GM19452 (cell line): ENCODE results near the gene BTBD2.

Experiments used
- ATAC-seq: cut with Tn5 transposase; IDR thresholded peaks from one replicate; pipeline ENCODE4 v1.9.1; 2021; ENCODE audit not compliant: unreplicated experiment

The BTBD2 gene

DNA sequence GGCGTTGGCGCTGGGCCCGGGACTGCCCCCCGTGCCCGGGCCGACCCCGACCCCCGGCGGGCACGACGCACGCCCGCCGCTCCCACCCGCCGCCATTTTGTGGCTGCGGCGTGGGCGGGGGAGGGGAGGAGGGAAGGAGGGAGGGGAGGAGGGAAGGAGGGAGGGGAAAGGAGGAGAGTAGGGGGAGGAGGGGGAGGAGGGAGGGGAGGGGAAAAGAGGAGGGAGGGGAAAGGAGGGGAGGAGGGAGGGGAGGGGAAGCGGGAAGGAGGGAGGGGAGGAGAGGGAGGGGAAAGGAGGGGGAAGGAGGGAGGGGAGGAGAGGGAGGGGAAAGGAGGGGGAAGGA lies at the start of gene BTBD2:
BTBD2 (minus strand) TSS at position 107 of the 343 bp plus-strand sequence; CDS start at position 96, 11 bp downstream.
- no peak for ATAC-seq

DNA sequence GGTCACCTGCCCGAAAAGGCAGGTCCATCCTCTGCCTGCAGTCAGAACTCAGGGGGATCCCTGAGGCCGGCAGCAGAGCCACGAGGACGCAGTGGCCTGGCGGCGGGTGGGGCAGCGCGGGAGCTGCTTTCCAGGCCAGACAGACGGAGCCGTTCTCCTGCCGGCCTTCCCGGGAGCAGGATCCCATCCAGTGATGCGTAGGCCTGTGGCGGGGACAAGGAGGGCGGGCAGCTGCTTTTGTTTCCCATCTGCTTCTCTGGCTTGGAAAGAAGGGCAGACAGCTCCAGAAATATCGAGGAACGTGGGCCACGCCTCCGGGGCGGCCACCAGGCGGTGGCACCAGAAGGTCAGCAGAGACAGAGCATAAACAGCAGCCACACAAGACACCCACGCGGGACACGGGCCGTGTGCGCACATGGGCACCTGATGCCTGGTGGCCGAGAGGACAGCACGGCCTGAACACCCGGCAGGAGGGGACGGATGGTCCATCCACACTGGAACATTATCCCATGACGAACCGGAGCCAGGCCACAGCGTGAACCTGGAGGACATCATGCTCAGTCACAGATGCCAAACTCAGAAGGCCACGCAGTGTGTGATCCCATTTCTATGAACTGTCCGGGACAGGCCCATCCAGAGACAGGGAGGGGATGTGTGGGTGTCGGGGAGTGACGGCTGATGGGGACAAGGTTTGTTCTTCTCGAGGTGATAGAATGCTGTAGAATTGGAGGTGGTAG lies 49.4 kb upstream of the BTBD2 start:
- no peak for ATAC-seq

DNA sequence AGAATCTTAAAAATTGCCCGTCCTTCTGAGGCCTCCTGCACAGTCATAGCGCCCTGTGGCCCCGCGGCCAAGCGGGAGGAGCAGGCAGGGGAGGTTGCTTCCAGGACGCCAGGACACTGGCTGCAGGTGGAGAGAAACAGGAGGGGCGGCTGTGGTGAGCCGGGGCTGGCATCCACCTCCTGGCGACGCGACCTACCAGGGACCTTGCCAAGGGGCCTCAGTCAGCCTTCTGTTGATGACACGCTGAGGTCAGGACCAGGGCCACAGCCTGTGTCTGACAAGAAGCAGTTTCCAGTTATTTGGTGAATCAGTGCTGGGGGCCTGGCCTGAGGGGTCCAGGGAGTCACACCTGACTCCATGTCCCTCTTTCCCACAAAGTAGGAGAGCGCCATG lies 48.9 kb upstream of the BTBD2 start:
- no peak for ATAC-seq

DNA sequence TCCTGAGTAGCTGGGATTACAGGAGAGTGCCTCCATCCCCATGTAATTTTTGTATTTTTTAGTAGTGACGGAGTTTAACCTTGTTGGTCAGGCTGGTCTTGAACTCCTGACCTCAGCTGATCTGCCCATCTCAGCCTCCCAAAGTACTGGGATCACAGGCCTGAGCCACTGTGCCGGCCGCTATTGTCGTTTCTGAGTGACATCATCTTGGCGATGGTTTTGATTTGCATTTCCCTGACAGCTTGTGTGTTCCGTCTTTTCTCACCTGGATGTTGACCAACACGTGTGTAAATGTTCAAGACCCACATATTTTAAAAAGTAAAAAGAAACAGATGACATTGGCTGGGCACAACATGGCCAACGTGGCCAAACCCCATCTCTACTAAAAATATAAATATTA lies 48.3 kb upstream of the BTBD2 start:
- ATAC-seq, result no peak

DNA sequence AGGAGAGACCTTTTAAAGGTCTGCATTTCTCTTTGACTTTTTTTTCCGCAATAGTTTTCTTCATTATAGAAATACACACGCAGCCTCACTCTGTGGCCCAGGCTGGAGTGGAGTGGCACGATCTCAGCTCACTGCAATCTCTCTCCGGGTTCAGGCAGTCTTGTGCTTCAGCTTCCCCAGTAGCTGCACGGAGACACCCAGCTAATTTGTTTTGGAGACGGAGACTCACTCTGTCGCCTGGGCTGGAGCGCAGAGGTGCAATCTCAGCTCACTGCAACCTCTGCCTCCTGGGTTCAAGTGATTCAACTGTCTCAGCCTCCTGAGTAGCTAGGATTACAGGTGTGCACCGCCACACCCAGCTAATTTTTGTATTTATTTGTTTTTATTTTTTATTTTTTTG lies 47.3 kb upstream of the BTBD2 start:
- no peak for ATAC-seq

DNA sequence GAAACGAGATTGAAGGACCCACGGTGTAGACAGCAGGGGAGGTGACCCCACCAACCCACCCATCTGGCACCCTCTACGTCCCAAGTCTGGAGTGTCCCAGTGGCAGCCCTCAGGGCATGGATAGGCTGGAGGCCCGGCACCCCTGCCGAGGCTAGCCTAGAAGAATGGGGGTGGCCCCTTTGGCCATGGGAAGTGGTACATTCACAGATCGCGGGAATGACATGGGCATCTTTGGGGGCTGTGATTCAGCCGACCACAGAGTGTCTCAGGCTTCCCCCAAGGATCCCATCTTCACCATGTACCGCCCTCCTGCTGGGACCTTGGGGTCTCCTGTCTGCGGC lies 46.8 kb upstream of the BTBD2 start:
- ATAC-seq, result no peak

DNA sequence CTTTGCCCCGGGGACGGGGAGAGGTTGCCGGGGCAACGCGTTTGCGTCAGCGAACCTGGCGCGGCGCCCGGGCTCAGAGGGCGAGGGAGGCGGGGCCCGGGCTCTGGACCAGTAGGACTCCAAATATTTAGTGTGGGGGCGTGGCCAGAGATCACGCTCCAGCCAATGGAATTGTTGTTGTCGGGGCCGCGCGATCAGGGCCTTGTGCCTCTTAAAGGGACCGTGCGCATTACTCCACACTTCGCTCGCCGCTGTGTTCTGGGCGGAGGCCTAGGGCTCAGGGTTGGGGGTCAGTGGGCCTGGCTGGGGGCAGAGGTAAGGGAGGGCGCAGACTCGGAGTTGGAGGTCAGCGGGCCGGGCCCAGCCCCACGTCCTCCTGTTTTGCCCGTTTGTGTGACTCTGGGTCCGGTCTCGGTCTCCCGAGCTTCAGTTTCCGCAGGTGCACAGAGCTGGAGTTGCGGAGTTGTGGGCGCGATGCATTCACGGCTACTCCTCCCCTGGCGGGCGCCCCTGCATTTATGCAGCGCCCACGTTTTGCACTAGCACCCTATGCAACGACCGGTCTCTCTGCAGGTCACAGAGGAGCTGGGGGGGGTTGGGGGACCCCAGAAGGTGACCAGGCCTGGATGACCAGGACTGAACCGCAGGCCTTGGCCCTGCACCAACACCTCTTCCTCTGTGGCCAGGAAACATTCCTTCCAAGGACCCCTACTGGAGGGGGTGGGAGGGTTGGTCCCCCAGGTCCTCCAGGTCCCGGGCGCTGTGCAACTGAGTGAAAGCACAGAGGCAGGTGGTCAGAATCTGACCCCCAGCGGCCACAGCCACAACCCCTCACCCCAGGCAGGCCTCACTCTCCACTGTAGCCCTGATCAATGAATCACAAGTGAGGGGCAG lies 46.2 kb upstream of the BTBD2 start:
- ATAC-seq, result peak; percentile 65

DNA sequence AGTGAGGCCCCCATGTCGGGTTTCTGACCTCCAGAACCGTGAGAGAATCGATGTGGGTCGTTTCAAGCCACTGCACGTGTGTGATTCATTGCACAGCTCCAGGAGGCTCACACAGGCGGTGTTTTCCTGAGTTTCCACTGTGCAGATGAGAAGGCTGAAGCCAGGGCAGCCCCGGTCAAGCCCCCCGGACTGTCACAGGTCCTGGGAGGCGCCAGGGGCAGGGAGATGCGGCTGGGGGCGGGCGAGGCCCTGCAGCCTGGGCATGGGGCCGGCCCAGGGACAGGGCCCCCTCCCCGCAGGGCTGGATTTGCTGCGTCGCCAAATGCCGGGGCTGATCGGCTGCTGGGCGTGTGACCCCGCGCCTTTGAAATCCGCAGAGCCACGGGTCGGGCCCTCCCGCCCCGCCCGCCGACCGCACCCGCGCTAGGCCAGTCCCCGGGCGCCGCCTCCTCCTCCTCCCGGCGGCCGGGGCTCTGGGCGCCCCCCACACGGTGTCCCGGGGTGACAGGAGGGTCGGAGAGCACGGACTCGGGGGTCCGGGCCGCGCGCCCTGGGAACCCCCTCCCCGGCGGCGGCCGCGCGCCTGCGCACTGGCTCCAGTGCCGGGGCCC lies 45.5 kb upstream of the BTBD2 start:
- ATAC-seq, result peak; percentile 19

DNA sequence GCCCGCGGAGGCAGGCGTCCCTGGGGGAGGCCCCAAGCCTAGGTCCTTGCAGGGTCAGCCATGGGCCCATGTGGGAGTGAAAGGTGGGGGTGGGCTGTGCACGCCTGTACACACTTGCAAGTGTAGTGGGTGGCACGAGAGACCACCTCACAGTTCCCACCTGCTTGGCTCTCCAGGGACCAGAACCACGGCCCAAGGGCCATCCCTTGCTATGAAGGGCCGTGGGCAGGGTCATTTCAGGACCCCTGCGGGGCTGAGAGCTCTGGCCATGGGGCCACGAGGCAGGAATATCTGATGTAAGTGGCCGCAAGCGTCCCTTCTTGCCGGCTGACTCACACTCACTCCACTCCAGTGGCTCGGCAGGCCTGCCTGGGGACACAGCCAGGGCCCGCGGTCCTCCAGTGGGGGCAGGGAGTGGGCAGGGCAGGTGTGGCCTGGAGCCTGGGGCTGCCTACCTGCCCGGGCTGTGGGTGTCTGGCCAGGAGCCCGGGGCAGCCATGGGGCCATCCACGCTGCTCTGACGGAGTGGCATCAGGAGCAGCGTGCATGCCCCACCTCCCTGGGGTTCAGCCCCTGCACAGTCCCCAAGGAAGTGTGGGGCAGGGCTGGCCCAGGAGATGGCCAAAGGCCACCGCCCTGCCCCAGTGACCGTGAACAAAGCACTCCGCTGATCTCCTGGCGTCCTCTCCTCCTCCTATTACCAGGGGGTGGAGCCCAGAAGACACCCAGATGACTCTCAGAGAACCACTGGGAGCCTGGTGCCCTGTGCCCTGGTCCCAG lies 44.1 kb upstream of the BTBD2 start:
- ATAC-seq, result no peak

DNA sequence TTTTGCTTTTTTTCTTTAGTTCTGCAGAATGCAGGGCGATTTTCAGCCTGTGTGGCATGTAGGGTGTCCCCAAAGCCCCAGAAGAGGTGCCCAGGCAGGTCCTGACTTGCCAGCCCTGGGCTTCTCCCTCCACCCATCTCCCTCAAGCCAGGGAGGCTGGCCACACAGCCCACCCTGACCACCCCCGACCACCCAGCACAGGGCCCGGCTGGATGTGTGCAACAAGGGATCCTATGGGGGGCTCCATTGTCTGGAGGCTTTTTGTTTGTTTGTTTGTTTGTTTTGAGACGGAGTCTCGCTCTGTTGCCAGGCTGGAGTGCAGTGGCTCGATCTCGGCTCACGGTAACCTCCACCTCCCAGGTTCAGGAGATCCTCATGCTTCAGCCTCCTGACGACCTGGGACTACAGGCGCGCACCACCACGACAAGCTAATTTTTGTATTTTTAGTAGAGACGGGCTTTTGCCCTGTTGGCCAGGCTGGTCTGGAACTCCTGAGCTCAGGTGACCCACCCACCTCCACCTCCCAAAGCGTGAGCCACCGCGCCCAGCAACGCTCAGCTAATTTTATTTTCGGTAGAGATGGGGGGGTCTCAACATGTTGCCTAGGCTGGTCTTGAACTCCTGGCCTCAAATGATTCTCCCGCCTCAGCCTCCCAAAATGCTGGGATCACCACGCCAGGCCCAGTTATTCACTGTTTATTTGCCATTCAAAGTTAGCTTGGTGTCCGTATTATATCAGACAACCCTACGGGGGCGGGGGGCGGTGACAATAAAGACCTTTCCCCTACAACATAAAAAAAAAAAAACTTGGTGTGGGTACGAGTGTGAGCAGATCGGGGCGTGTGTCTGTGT lies 43.3 kb upstream of the BTBD2 start:
- ATAC-seq, result no peak

DNA sequence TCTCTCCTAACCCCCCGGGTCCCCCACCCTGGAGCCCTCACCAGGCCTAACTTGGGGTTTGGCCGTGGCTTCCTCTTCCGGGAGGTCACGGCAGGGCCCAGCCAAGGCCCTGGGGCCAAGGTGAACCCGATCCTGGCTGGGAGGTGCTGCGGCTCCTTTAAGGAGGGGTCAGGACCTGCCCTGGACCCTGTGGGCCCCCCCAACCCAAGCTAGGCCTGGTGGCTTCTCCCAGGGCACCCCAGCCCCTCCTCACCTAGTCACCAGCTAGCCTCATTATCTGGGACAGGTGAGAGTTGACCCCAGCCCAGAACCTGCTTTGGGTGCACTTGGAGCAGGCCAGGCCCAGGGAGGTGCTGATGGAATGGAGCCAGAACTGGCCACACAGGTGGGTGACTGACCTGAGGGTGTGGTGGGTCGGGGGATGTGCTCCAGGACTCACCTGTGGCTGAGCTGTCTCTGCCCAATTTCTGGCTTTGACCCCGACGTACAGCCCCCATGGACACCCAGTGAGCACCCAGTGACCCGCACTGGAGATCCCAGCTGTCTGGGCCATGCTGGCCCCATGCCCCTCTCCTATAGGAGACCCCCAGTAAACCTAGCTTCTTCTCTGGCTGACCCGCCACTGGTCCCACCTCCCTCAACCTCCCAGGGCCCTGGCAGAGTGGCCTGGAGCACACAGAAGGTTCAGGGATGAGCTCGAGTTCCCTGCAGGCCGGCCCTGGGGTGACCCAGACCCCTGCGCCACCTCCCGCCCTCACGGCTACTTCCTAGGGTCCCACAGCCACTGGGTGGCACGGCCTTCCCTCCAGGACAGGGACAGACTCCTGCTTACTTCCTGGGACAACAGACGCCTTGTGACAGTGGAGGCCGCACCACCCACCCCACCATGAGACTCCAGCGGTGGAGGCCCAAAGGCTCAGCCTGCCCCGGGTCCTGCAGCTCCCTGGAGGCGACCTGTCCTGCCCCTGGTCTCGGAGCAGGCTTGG lies 42.3 kb upstream of the BTBD2 start:
- no peak for ATAC-seq

DNA sequence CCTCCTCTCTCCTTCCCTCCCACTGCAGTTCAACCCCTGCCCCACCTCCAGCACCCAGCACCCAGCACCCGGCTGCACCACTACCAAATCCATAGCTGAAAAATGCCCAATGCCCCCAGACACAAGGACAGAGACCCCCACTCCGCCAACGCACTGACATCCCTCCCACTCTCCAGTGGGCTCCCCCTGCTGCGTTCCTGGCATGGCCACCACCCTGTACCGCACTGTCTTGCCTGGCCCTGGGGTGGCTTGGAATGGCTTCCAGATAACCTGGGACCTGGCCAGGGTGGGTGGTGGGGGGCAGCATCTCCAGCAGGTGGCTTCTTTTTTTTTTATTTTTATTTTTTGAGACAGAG lies 41.3 kb upstream of the BTBD2 start:
- no peak for ATAC-seq

DNA sequence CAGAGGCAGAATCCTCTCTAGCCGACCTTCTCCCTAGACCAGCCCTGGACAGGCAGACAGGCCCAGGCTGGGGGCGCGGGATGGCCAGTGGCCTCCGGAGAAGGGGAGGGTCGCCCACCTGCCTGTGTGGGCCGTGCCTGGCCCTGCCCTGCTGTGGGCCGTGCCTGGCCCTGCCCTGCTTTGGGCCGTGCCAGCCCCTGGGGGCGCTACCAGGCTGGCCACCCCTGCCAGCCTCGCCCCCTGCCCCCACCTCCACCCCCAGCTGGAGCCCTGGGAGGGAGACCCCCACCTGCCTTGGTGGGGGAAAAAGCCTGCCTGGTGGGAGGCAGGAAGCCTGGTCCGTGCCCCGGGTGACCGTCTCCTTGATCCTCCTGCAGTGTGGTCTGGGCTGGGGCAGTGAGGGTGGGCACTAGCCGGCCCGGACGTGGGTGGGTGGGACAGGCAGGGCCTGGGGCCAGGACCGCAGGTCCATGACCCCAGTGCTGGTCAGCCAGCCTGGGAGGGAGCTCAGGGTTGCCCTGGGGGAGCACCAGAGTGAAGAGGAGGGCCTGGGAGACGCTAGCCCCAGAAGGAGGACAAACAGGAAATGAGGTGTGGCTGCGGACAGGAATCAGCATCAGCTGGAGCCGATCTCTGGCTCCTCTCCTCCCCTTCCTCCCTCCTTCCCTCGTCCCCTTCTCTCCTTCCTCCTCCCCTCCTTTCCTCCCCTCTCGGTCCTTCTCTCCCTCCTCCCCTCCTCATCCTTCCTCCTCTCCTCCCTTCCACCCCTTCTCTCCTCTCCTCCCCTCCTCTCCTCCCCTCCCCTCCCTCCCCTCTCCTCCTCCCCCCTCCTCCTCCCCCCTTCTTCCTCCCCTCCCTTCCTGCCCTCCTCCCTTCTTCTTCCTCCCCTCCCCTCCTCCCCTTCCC lies 40.7 kb upstream of the BTBD2 start:
- no peak for ATAC-seq

DNA sequence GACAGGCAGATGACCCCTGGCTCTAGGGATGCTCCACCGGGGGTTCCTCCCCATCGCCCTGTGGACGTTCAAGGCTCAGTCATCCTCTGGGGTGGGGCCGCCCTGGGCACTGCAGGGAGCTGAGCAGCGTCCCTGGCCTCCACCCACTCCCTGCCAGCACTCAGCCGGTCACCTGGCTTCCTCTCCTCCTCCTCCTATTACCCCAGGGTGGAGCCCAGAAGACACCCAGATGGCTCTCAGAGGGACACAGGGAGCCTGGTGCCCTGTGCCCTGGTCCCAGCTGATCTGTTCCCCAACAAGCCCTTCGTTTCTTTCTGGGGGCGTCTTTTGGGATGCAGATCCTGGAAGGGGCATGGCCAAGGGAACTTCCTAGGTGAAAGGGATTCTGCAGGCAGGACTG lies 39.2 kb upstream of the BTBD2 start:
- no peak for ATAC-seq

DNA sequence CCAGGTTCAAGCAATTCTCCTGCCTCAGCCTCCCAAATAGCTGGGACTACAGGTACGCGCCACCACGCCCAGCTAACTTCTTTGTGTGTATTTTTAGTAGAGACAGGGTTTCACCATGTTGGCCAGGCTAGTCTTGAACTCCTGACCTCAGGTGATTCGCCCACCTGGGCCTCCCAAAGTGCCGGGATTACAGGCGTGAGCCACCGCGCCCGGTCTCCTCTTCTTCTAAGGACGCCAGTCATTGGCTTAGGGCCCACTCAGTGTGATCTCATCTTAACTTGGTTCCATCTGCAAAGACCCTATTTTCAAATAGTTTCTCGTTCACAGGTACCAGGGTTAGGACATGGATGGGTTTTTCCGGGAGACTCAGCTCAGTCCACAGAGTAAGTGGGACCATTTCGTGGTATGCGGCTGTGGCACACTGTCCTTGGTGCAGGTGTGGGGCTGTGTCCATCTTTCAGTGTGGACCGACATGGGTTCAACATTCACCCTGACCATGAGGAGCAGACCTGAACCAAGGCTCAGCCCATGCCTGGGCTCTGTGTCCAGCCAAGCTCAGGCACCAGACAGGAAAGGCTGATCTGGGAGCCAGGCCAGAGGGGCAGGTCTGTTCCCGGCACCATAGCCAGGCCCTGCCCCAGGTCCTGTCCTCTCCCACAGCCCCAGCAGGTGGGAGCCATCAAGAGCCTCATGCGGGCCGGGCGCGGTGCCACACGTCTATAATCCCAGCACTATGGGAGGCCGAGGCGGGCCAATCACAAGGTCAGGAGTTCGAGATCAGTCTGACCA lies 38.3 kb upstream of the BTBD2 start:
- ATAC-seq, result no peak

DNA sequence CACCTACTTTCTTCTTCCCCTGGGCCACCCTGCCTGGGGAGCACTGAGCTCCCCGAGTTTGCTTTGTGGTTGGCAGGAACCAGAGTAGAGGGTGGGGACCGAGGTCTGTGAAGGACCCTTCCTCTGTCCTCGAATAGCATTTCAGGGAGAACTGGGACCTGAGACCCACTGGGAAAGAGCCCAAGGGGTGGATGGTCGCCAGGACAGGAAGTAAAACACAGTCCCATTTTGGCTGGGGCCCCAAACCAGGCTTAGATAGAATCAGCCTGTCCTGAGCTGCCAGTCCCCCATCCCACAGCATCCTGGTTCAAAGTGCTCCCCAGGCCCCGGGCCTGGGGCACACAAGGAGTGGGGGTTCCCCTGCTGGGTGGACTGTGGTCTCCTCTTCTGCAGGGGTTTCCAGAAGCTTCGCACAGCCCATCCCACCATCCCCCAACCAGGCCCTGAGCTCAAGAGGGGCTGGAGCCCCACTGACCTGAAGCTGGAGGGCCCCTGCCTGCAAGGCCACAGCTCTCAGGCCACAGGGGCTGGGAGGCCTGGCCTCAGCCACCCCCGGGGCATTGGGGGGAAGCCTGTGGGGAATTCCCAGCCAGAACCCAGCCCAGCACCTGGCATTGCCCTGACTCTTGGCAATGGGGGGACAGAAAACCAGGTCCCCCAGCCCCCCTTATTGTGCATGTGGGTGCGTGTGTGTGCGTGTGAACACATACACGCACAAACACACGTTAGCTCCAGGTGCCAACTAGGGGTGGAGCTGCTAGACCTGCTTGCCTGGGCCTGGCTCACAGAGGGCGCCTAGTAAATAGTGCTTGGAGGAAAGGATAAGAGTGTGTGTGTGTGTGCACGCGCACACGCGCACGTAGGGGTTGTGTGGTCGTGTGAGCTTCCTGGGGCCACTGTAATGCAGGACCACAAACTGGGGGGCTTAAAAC lies 36.5 kb upstream of the BTBD2 start:
- no peak for ATAC-seq
